DMS 273 (cell line): Measurements from ENCODE around the gene MCU.

ENCODE experiments used
- DNase-seq: peaks from one replicate; lab custom pipeline; 2025; ENCODE audit not compliant: unreplicated experiment; lab: John Stamatoyannopoulos, UW

Gene MCU

GRCh38 chr10:72935361-72935760 lies 243.4 kb downstream of the MCU start:
- no peak for DNase-seq
